K562 (cell line): Measurements from ENCODE around the gene CXCL16. TPM values are rescaled to one million over a fixed set of nuclear protein-coding genes. Genes with fewer than 3 reads are reported as not detected.

Experiments
- ATAC-seq: fragments of 200-7000 bp; cut with Tn5 transposase; 3 replicates; pipeline ENCODE4 v1.9.1; 2020; ENCODE audit warnings: moderate library complexity
- BruUV-seq: library from RNA; stranded (reverse); fragments of 400-500 nt; replicated peaks from 2 replicates; lab custom pipeline; 2021; lab: Mats Ljungman, UMichigan
- CTCF ChIA-PET: fragments of 300-600 bp; formaldehyde crosslinking; extraction: SDS; loops from one replicate; lab custom pipeline; 2021; ENCODE audit warnings: low intra/inter-chr PET ratio; lab: Yijun Ruan, JAX
- POLR2A ChIA-PET: fragments of 300-600, 350-650 bp; sonication (Branson Sonifier 250); formaldehyde crosslinking; extraction: SDS; loops from one replicate; lab custom pipeline; 2021; ENCODE audit warnings: antibody characterized with exemption, inconsistent platforms; lab: Yijun Ruan, JAX
- DNase-seq, 4 experiments: peaks; one replicate each; pipeline versions ENCODE4 v3.0.0 to v3.0.0-alpha.2; 2011 to 2018; ENCODE audit warnings: low spot score in 3 of 4, mixed read lengths in 3 of 4; ENCODE audit errors: extremely low read depth in 1 of 4
- FAIRE-seq: peaks from 2 replicates; lab custom pipeline; 2011; peaks lifted over from hg19 to GRCh38; lab: Jason Lieb, UNC
- H2AFZ ChIP-seq: 2 replicates; pipeline ENCODE4 v1.6.0; 2011; ENCODE audit warnings: low read depth, low read length, control low read depth, inconsistent platforms
- H3K27ac ChIP-seq: fragments of 200-600 bp; 3 replicates; pipeline ENCODE4 v1.8.0; 2011; ENCODE audit warnings: low read depth, mild to moderate bottlenecking, control low read depth, inconsistent platforms, low read length, moderate library complexity, mixed read lengths; ENCODE audit errors: extremely low read depth
- H3K27me3 ChIP-seq, 2 experiments: fragments of 300-600 bp in 1 of 2; 2 replicates in 1 of 2; 3 replicates in 1 of 2; pipeline versions ENCODE4 v1.6.0 to v1.8.0; 2011; ENCODE audit warnings: inconsistent platforms in 2 of 2, low read length in 2 of 2, mild to moderate bottlenecking in 1 of 2, mixed read lengths in 1 of 2, moderate library complexity in 1 of 2; ENCODE audit not compliant: control insufficient read depth in 2 of 2, insufficient read depth in 2 of 2
- H3K36me3 ChIP-seq: fragments of 300-600 bp; 3 replicates; pipeline ENCODE4 v1.8.0; 2011; ENCODE audit warnings: mild to moderate bottlenecking, low read length, inconsistent platforms; ENCODE audit not compliant: control insufficient read depth, insufficient read depth
- H3K4me1 ChIP-seq, 2 experiments: fragments of 200-600 bp in 1 of 2; replicated peaks in 1 of 2; 2 replicates in 1 of 2; 3 replicates in 1 of 2; pipeline versions ENCODE4 v1.5.1 to v1.8.0; 2011; ENCODE audit warnings: inconsistent platforms in 2 of 2, low read length in 2 of 2, mild to moderate bottlenecking in 1 of 2, mixed read lengths in 1 of 2, moderate library complexity in 1 of 2; ENCODE audit not compliant: control insufficient read depth in 2 of 2, insufficient read depth in 2 of 2
- H3K4me2 ChIP-seq: 2 replicates; pipeline ENCODE4 v1.6.1; 2011; ENCODE audit warnings: low read length, control low read depth, inconsistent platforms, mixed read lengths; ENCODE audit not compliant: insufficient read depth
- H3K4me3 ChIP-seq: fragments of 200-600 bp; sonication (generic), shearing (Covaris generic); 2 replicates; pipeline ENCODE4 v1.5.1; 2016; ENCODE audit warnings: control low read depth, inconsistent platforms
- H3K79me2 ChIP-seq: fragments of 200-600 bp; 3 replicates; pipeline ENCODE4 v1.8.0; 2011; ENCODE audit warnings: low read length, inconsistent platforms; ENCODE audit not compliant: control insufficient read depth, insufficient read depth
- H3K9ac ChIP-seq, 2 experiments: 2 replicates each; pipeline versions ENCODE4 v1.6.0 to v1.6.1; 2011; ENCODE audit warnings: low read depth in 2 of 2, low read length in 2 of 2, control low read depth in 1 of 2, inconsistent platforms in 1 of 2, mild to moderate bottlenecking in 1 of 2, mixed read lengths in 1 of 2; ENCODE audit not compliant: insufficient read depth in 1 of 2
- H3K9me1 ChIP-seq: one replicate; pipeline ENCODE4 v1.6.0; 2011; ENCODE audit warnings: inconsistent platforms, mild to moderate bottlenecking, low read length, moderate library complexity; ENCODE audit not compliant: control insufficient read depth, insufficient read depth
- H3K9me3 ChIP-seq: replicated peaks from 2 replicates; pipeline ENCODE4 v1.5.1; 2011; ENCODE audit warnings: low read depth, low read length, inconsistent platforms; ENCODE audit not compliant: control insufficient read depth, insufficient read depth
- H4K20me1 ChIP-seq: replicated peaks from 2 replicates; pipeline ENCODE4 v1.6.1; 2011; ENCODE audit warnings: low read length, inconsistent platforms, mixed read lengths; ENCODE audit not compliant: control insufficient read depth, insufficient read depth
- CEBPG ChIP-seq, 3 experiments: fragments of 200-800 bp in 1 of 3; sonication (Bioruptor generic) in 1 of 3; sonication (generic) in 1 of 3; formaldehyde crosslinking in 1 of 3; IDR thresholded peaks in 2 of 3; conservative IDR thresholded peaks in 1 of 3; 2 replicates each; pipeline versions ENCODE4 v1.6.1 to v1.8.0; 2016 to 2022; ENCODE audit warnings: missing compliant biosample characterization in 2 of 3, missing genetic modification characterization in 2 of 3, mild to moderate bottlenecking in 1 of 3, missing genetic modification reagents in 1 of 3
- MAFG ChIP-seq: fragments of 450-650 bp; conservative IDR thresholded peaks from 2 replicates; pipeline ENCODE4 v1.6.1; 2016; ENCODE audit warnings: missing genetic modification characterization, missing compliant biosample characterization
- POLR3G ChIP-seq: IDR thresholded peaks from 2 replicates; pipeline ENCODE4 v1.6.1; 2011; ENCODE audit not compliant: insufficient read length, insufficient replicate concordance; ENCODE audit errors: extremely low read depth
- RFX7 ChIP-seq: fragments of 250-450 bp; sonication (Bioruptor Pico); IDR thresholded peaks from 2 replicates; pipeline ENCODE4 v1.5.1; 2021; ENCODE audit warnings: mild to moderate bottlenecking
- SOX6 ChIP-seq: fragments of 450-650 bp; IDR thresholded peaks from 2 replicates; pipeline ENCODE4 v1.6.1; 2014; ENCODE audit warnings: mild to moderate bottlenecking
- SP1 ChIP-seq: sonication (generic); formaldehyde crosslinking; IDR thresholded peaks from 2 replicates; pipeline ENCODE4 v1.8.1; 2022; ENCODE audit warnings: mild to moderate bottlenecking, missing genetic modification reagents
- TAF15 ChIP-seq: fragments of 200-400 bp; formaldehyde crosslinking; IDR thresholded peaks from 2 replicates; pipeline ENCODE4 v1.6.1; 2017; ENCODE audit warnings: mild to moderate bottlenecking, low read depth, low read length, moderate library complexity
- ZBTB1 ChIP-seq: sonication (generic); formaldehyde crosslinking; IDR thresholded peaks from 2 replicates; pipeline ENCODE4 v1.8.1; 2023; ENCODE audit warnings: missing genetic modification reagents, low read depth, mild to moderate bottlenecking, borderline replicate concordance
- ZNF324 ChIP-seq: fragments of 250-450 bp; sonication (Bioruptor Pico); IDR thresholded peaks from 2 replicates; pipeline ENCODE4 v1.4.0; 2020; ENCODE audit warnings: mild to moderate bottlenecking
- WGBS: fragments of 100-300 bp; shearing (Covaris generic); methylation state at CpG from one replicate; pipeline ENCODE4 v1.1.6; 2016; ENCODE audit warnings: low coverage, mixed read lengths; ENCODE audit not compliant: insufficient coverage; ENCODE audit errors: missing lambda C conversion rate; 5-methylcytosine and 5-hydroxymethylcytosine counted together
- in situ Hi-C: fragments of 300-500 bp; cut with MboI; formaldehyde crosslinking; loops from 4 replicates; pipeline ENCODE4 v1.15.0; 2018; ENCODE audit warnings: inconsistent platforms, mixed read lengths
- intact Hi-C: fragments of 100-400 bp; cut with micrococcal nuclease; formaldehyde crosslinking; loops from 2 replicates; pipeline ENCODE4 v1.14.2; 2022
- polyA plus RNA-seq, 8 experiments: library from polyadenylated mRNA; depleted of rRNA in 4 of 8; stranded (reverse) in 5 of 8; unstranded in 3 of 8; fragments of >200 nt; fragmentation: Nextera tagmentation in 2 of 8; fragmentation: Illumina TruSeq in 1 of 8; extraction: Ambion mirVana in 2 of 8; extraction: Trizol in 1 of 8; gene quantifications; 2 replicates each; pipeline versions ENCODE4 v1.2.1 to v1.2.3, GENCODE V29; 2011 to 2014; ENCODE audit warnings: inconsistent platforms in 1 of 8, missing spikeins in 1 of 8
- total RNA-seq, 7 experiments: library from RNA; depleted of rRNA in 6 of 7; stranded (reverse); fragments of >200 nt in 6 of 7; fragmentation: Illumina TruSeq in 2 of 7; extraction: Trizol in 2 of 7; gene quantifications; 2 replicates each; pipeline versions ENCODE4 v1.2.1 to v1.2.3, GENCODE V29; 2011 to 2021; ENCODE audit warnings: low replicate concordance in 1 of 7
- TF ChIP-seq, protein P1 (sequence below): fragments of 250-450 bp; sonication (Bioruptor Pico); IDR thresholded peaks from 2 replicates; pipeline ENCODE4 v1.5.0; 2021
- TF ChIP-seq, protein P2 (sequence below): fragments of 250-450 bp; sonication (Bioruptor Pico); IDR thresholded peaks from 2 replicates; pipeline ENCODE4 v1.8.0; 2022; ENCODE audit warnings: moderate library complexity, mild to moderate bottlenecking, inconsistent platforms
- TF ChIP-seq, protein P3 (sequence below), 2 experiments: fragments of 200-800 bp in 1 of 2; sonication (Bioruptor generic) in 1 of 2; sonication (generic) in 1 of 2; formaldehyde crosslinking in 1 of 2; IDR thresholded peaks in 1 of 2; conservative IDR thresholded peaks in 1 of 2; 2 replicates each; pipeline versions ENCODE4 v1.5.0 to v1.6.1; 2016 to 2020; ENCODE audit warnings: missing compliant biosample characterization in 1 of 2, missing genetic modification characterization in 1 of 2, missing genetic modification reagents in 1 of 2
- TF ChIP-seq, protein P4 (sequence below): fragments of 450-650 bp; IDR thresholded peaks from 2 replicates; pipeline ENCODE4 v1.6.1; 2016; ENCODE audit warnings: mild to moderate bottlenecking
- TF ChIP-seq, protein P5 (sequence below): fragments of 250-450 bp; sonication (Bioruptor Pico); IDR thresholded peaks from 2 replicates; pipeline ENCODE4 v1.8.0; 2022; ENCODE audit warnings: inconsistent platforms

Gene CXCL16
- total and polyA plus RNA-seq, 9 of the 15 experiments (the other 6 are each of a cell fraction or from before 2014, with no cell fraction given), result 0.05 to 0.68 (median 0.22) TPM; not detected in 2

DNA sequence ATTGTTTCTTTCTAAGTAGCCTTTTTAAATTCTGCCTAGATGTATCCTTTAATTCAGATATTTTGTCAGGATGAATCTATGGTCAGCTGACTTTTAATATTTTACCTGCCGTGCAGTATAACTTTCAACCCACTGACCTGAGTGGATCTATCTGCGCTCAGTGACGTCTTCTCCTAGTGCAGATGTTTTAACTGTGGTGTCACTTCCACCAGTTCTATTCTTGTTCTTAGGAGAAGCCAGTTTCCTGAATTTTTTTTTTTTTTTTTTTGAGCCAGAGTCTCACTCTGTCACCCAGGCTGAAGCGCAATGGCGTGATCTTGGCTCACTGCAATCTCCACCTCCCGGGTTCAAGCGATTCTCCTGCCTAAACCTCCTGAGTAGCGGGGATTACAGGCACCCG, 27.0 kb upstream of the CXCL16 start:
- no peak for FAIRE-seq
- TF ChIP-seq, protein P1, sequence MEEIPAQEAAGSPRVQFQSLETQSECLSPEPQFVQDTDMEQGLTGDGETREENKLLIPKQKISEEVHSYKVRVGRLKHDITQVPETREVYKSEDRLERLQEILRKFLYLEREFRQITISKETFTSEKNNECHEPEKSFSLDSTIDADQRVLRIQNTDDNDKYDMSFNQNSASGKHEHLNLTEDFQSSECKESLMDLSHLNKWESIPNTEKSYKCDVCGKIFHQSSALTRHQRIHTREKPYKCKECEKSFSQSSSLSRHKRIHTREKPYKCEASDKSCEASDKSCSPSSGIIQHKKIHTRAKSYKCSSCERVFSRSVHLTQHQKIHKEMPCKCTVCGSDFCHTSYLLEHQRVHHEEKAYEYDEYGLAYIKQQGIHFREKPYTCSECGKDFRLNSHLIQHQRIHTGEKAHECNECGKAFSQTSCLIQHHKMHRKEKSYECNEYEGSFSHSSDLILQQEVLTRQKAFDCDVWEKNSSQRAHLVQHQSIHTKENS (CRISPR knock-in tag), result no peak
- TF ChIP-seq SP1 (CRISPR knock-in tag) (no peak), CEBPG (CRISPR knock-in tag; IDR thresholded peaks at IDR 0.05) (no peak), CEBPG (tag; conservative IDR thresholded peaks at IDR 0.05 in 1 of 2, IDR thresholded peaks at IDR 0.05 in 1 of 2) (no peak), ZNF324 (no peak), TAF15 (no peak), SOX6 (no peak), MAFG (tag) (no peak), POLR3G (no peak), RFX7 (CRISPR knock-in tag) (no peak), ZBTB1 (CRISPR knock-in tag) (no peak)
- TF ChIP-seq, protein P2, sequence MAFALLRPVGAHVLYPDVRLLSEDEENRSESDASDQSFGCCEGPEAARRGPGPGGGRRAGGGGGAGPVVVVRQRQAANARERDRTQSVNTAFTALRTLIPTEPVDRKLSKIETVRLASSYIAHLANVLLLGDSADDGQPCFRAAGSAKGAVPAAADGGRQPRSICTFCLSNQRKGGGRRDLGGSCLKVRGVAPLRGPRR (CRISPR knock-in tag), result no peak
- TF ChIP-seq, protein P3, sequence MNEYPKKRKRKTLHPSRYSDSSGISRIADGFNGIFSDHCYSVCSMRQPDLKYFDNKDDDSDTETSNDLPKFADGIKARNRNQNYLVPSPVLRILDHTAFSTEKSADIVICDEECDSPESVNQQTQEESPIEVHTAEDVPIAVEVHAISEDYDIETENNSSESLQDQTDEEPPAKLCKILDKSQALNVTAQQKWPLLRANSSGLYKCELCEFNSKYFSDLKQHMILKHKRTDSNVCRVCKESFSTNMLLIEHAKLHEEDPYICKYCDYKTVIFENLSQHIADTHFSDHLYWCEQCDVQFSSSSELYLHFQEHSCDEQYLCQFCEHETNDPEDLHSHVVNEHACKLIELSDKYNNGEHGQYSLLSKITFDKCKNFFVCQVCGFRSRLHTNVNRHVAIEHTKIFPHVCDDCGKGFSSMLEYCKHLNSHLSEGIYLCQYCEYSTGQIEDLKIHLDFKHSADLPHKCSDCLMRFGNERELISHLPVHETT (CRISPR knock-in tag; conservative IDR thresholded peaks at IDR 0.05 in 1 of 2, IDR thresholded peaks at IDR 0.05 in 1 of 2), result no peak
- TF ChIP-seq, protein P4, sequence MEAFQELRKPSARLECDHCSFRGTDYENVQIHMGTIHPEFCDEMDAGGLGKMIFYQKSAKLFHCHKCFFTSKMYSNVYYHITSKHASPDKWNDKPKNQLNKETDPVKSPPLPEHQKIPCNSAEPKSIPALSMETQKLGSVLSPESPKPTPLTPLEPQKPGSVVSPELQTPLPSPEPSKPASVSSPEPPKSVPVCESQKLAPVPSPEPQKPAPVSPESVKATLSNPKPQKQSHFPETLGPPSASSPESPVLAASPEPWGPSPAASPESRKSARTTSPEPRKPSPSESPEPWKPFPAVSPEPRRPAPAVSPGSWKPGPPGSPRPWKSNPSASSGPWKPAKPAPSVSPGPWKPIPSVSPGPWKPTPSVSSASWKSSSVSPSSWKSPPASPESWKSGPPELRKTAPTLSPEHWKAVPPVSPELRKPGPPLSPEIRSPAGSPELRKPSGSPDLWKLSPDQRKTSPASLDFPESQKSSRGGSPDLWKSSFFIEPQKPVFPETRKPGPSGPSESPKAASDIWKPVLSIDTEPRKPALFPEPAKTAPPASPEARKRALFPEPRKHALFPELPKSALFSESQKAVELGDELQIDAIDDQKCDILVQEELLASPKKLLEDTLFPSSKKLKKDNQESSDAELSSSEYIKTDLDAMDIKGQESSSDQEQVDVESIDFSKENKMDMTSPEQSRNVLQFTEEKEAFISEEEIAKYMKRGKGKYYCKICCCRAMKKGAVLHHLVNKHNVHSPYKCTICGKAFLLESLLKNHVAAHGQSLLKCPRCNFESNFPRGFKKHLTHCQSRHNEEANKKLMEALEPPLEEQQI, result no peak
- TF ChIP-seq, protein P5, sequence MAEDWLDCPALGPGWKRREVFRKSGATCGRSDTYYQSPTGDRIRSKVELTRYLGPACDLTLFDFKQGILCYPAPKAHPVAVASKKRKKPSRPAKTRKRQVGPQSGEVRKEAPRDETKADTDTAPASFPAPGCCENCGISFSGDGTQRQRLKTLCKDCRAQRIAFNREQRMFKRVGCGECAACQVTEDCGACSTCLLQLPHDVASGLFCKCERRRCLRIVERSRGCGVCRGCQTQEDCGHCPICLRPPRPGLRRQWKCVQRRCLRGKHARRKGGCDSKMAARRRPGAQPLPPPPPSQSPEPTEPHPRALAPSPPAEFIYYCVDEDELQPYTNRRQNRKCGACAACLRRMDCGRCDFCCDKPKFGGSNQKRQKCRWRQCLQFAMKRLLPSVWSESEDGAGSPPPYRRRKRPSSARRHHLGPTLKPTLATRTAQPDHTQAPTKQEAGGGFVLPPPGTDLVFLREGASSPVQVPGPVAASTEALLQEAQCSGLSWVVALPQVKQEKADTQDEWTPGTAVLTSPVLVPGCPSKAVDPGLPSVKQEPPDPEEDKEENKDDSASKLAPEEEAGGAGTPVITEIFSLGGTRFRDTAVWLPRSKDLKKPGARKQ (CRISPR knock-in tag), result no peak

More for the DNA sequence above, 27.0 kb upstream of the CXCL16 start:
- ChIA-PET POLR2A (no interaction called here), CTCF (no interaction called here)
- DNase-seq (no peak), ATAC-seq (no peak)
- BruUV-seq, result no TSS peak
- no peaks in the 10 kb centered on the region for H3K4me1 ChIP-seq
- no peak overlapping the region for H3K9ac ChIP-seq
- no peak overlapping the region for H3K27ac ChIP-seq
- H3K9me3 ChIP-seq, result no peaks in the 10 kb centered on the region
- in situ Hi-C loops, result no loop called here
- H3K4me3 ChIP-seq, result no peak overlapping the region
- H3K36me3 ChIP-seq, result no peaks in the 10 kb centered on the region
- no peaks in the 10 kb centered on the region for H4K20me1 ChIP-seq
- intact Hi-C loops, result no loop called here
- WGBS, result 7% methylated on average over 7 of the region's 9 CpGs
- peaks cover 12 to 15% of the 10 kb centered on the region in 2 experiments for H3K27me3 ChIP-seq
- no peak overlapping the region for H3K4me2 ChIP-seq
- no peaks in the 10 kb centered on the region for H3K9me1 ChIP-seq
- H3K79me2 ChIP-seq, result no peaks in the 10 kb centered on the region
- no peak overlapping the region for H2AFZ ChIP-seq
